ENCODE measurements around the gene ADGRL3. TPM values are rescaled to one million over a fixed set of nuclear protein-coding genes. Genes with fewer than 3 reads are reported as not detected.

Gene ADGRL3
- total RNA-seq, 1 donor from 2014 or later = 6.1 TPM

DNA sequence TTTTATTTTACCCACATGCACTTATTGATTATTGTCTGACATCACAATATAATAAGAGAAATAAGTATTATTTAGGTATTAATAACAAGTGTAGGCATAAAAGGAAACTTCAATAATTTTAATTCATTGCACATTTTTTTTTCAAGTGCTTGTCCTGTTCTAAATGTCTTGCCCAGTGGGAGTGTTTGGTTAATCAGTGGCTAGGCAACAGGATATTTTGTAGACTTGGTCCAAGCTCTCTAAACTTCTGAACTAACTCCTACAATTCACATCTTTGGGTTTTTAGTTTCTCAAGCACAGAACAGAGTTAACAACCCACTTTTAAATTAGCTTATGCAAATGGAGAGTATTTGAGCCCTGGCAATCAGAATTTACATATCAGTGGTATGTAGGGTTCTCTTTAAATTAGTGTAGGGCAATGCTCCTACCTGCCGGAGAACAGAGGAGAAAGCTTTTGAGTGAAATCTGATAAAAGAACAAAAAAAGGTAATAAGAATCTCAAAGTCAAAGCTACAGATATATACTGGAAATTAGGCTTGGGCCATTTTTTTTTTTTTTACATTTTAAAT, 353.5 kb downstream of the ADGRL3 start:
- Histone ChIP-seq H3K27me3 (ENCODE audit: low read depth) (no peaks in the 10 kb centered on the region), H3K36me3 (no peaks in the 10 kb centered on the region)
- no peak for TF ChIP-seq CTCF (IDR thresholded peaks at IDR 0.05; ENCODE audit: borderline replicate concordance)

DNA sequence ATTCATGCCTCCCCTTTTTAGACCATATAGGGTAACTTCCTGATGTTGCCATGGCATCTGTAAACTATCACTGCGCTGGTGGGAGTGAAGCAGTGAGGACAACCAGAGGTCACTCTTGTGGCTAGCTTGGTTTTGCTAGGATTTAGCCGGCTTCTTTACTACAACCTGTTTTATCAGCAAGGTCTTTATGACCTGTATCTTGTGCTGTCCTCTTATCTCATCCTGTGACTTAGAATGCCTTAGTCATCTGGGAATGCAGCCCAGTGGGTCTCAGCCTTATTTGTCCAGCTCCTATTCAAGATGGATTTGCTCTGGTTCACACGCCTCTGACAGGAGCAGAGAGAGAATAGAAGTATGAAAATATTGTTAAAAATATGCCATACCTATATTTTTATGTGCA, 355.7 kb downstream of the ADGRL3 start:
- Histone ChIP-seq H3K27me3 (ENCODE audit: low read depth) (no peaks in the 10 kb centered on the region), H3K4me1 (peaks cover 15% of the 10 kb centered on the region), H3K27ac (replicated peaks) (peak overlapping the region; percentile 51), H3K4me3 (no peak overlapping the region), H3K9me3 (replicated peaks) (no peaks in the 10 kb centered on the region), H3K36me3 (no peaks in the 10 kb centered on the region)
- intact Hi-C loops (cut with micrococcal nuclease) = loop anchor here (5.0 kb wide), 1 partner anchor 592 kb away; no protein-coding TSS in a partner anchor
- no peak for TF ChIP-seq CTCF (IDR thresholded peaks at IDR 0.05; ENCODE audit: borderline replicate concordance)
- DNase-seq = no peak

More for the DNA sequence above, 353.5 kb downstream of the ADGRL3 start:
- Histone ChIP-seq H3K27ac (replicated peaks) (no peak overlapping the region), H3K4me1 (peaks cover 15% of the 10 kb centered on the region), H3K9me3 (replicated peaks) (no peaks in the 10 kb centered on the region), H3K4me3 (no peak overlapping the region)
- intact Hi-C loops (cut with micrococcal nuclease) = no loop called here
- no peak for DNase-seq

- Histone ChIP-seq H3K27me3 (ENCODE audit: low read depth) (no peaks in the 10 kb centered on the region), H3K9me3 (replicated peaks) (no peaks in the 10 kb centered on the region), H3K27ac (replicated peaks) (peak overlapping the region; percentile 51), H3K36me3 (no peaks in the 10 kb centered on the region), H3K4me1 (peaks cover 15% of the 10 kb centered on the region), H3K4me3 (no peak overlapping the region)
- no peak for TF ChIP-seq CTCF (IDR thresholded peaks at IDR 0.05; ENCODE audit: borderline replicate concordance)
- intact Hi-C loops (cut with micrococcal nuclease) = loop anchor here (5.0 kb wide), 1 partner anchor 591 kb away; no protein-coding TSS in a partner anchor
- no peak for DNase-seq
Observed at GRCh38 chr4:61556277-61556676, 356.2 kb downstream of the ADGRL3 start.

GRCh38 chr4:61559396-61559795, 359.3 kb downstream of the ADGRL3 start:
- no peaks in the 10 kb centered on the region for H3K27me3 ChIP-seq (ENCODE audit: low read depth)
- H3K27ac ChIP-seq (replicated peaks) = no peak overlapping the region
- no peak overlapping the region for H3K4me3 ChIP-seq
- no peak for TF ChIP-seq CTCF (IDR thresholded peaks at IDR 0.05; ENCODE audit: borderline replicate concordance)
- no peaks in the 10 kb centered on the region for H3K36me3 ChIP-seq
- DNase-seq = no peak
- H3K4me1 ChIP-seq = peaks cover 15% of the 10 kb centered on the region
- H3K9me3 ChIP-seq (replicated peaks) = peaks cover 11% of the 10 kb centered on the region
- intact Hi-C loops (cut with micrococcal nuclease) = loop anchor here (5.0 kb wide), 1 partner anchor 588 kb away; no protein-coding TSS in a partner anchor

DNA sequence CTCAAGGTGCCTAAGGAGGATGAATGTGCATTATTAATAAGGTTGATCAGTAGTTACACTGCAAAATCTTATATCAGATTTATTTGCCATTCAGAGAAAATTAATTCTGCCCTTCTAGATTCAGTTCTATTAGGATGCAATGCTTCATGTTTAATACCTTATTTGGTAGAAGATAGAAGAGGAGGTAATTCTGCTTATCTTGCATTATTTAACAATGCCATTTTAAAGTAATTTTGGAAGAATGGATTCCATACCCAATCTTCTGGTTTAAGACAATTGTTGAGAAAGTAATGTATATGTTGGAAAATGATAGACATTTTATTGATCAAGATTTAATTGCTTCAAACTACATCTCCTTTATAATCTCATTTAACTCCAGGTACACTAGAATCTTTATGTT, 360.9 kb downstream of the ADGRL3 start:
- DNase-seq = no peak
- Histone ChIP-seq H3K36me3 (no peaks in the 10 kb centered on the region), H3K9me3 (replicated peaks) (peaks cover 11% of the 10 kb centered on the region), H3K4me3 (no peak overlapping the region), H3K27ac (replicated peaks) (no peak overlapping the region), H3K27me3 (ENCODE audit: low read depth) (no peaks in the 10 kb centered on the region), H3K4me1 (peaks cover 6% of the 10 kb centered on the region)
- intact Hi-C loops (cut with micrococcal nuclease) = no loop called here
- no peak for TF ChIP-seq CTCF (IDR thresholded peaks at IDR 0.05; ENCODE audit: borderline replicate concordance)
